Natural killer cell treated with Interleukin-12 subunit alpha and Interleukin-12 subunit beta and Interleukin-15 and Interleukin-18, amount 100 ng/mL, for 72 hours (primary cell): ENCODE measurements around the gene OR5AL1. TPM values are rescaled to one million over a fixed set of nuclear protein-coding genes. Genes with fewer than 3 reads are reported as not detected.
"Not testable (repeated sequence)": the region's sequence is repeated elsewhere in the genome, so short reads cannot be mapped to it uniquely, and the experiment has no call there.

Experiments used
- ATAC-seq, 2 donors: fragments of 150-1000 bp; cut with Tn5 transposase in 1 of 2; sonication (Bioruptor Pico), chemical (Tn5 transposase) in 1 of 2; 2 replicates each; pipeline ENCODE4 v1.10.0; 2021
- DNase-seq: peaks from one replicate; pipeline ENCODE4 v3.0.0; 2022; ENCODE audit warnings: low spot score
- H3K27ac Mint-ChIP-seq, 2 donors: 1 replicate in 1 of 2; 2 replicates in 1 of 2; pipeline ENCODE4 v1.8.0; 2022; ENCODE audit warnings: mixed read lengths in 2 of 2, mild to moderate bottlenecking in 1 of 2, moderate library complexity in 1 of 2
- H3K27me3 Mint-ChIP-seq, 2 donors: 1 replicate in 1 of 2; 2 replicates in 1 of 2; pipeline ENCODE4 v1.8.0; 2022; ENCODE audit warnings: mixed read lengths in 2 of 2
- H3K36me3 Mint-ChIP-seq: one replicate; pipeline ENCODE4 v1.8.0; 2022; ENCODE audit warnings: mixed read lengths
- H3K4me1 Mint-ChIP-seq, 2 donors: 1 replicate in 1 of 2; 2 replicates in 1 of 2; pipeline ENCODE4 v1.8.0; 2022; ENCODE audit warnings: low read depth in 2 of 2, mixed read lengths in 2 of 2, mild to moderate bottlenecking in 1 of 2
- H3K4me3 Mint-ChIP-seq: one replicate; pipeline ENCODE4 v1.8.0; 2022; ENCODE audit warnings: mixed read lengths
- H3K9me3 Mint-ChIP-seq: 2 replicates; pipeline ENCODE4 v1.8.0; 2022; ENCODE audit warnings: mixed read lengths
- total RNA-seq, 2 donors: library from RNA; stranded (reverse); gene quantifications; one replicate each; pipeline ENCODE4 v1.2.3, GENCODE V29; 2022

The OR5AL1 gene
- total RNA-seq, result not detected

GRCh38 chr11:56412396-56412795 lies at the start of gene OR5AL1:
TSS of gene OR5AL1 (plus strand) at chr11:56412696.
- H3K27me3 Mint-ChIP-seq, result no peaks in the 10 kb centered on the region
- peaks cover 8% of the 10 kb centered on the region for H3K36me3 Mint-ChIP-seq
- H3K4me1 Mint-ChIP-seq, result no peaks in the 10 kb centered on the region
- H3K9me3 Mint-ChIP-seq, result peaks cover 24% of the 10 kb centered on the region
- DNase-seq (no peak), ATAC-seq (no peak)
- no peak within 1 kb of the TSS for H3K27ac Mint-ChIP-seq
- H3K4me3 Mint-ChIP-seq, result no peak within 1 kb of the TSS

GRCh38 chr11:56375324-56375723 lies 37.2 kb upstream of the OR5AL1 start, which contains the start of gene OR8U1:
TSS of gene OR8U1 (plus strand) at chr11:56375624. CDS start at chr11:56375624, 0 bp downstream.
- Mint-ChIP-seq H3K36me3 (no peaks in the 10 kb centered on the region), H3K27ac (no peak within 1 kb of the TSS), H3K27me3 (no peaks in the 10 kb centered on the region), H3K4me1 (no peaks in the 10 kb centered on the region), H3K4me3 (no peak within 1 kb of the TSS), H3K9me3 (peaks cover 22% of the 10 kb centered on the region)
- ATAC-seq, result no peak
- no peak for DNase-seq

- Mint-ChIP-seq H3K9me3 (peaks cover 17% of the 10 kb centered on the region), H3K27ac (no peak overlapping the region), H3K4me3 (no peak overlapping the region), H3K27me3 (no peaks in the 10 kb centered on the region), H3K4me1 (no peaks in the 10 kb centered on the region), H3K36me3 (peaks cover 4% of the 10 kb centered on the region)
- ATAC-seq, result no peak
- no peak for DNase-seq
Observed at GRCh38 chr11:56380120-56380519, 32.4 kb upstream of the OR5AL1 start.

- peaks cover 12% of the 10 kb centered on the region for H3K9me3 Mint-ChIP-seq
- peaks cover 4% of the 10 kb centered on the region for H3K36me3 Mint-ChIP-seq
Observed at GRCh38 chr11:56394381-56394780, 18.1 kb upstream of the OR5AL1 start.

GRCh38 chr11:56396047-56396446 lies 16.4 kb upstream of the OR5AL1 start:
- no peaks in the 10 kb centered on the region for H3K27me3 Mint-ChIP-seq
- peaks cover 4% of the 10 kb centered on the region for H3K36me3 Mint-ChIP-seq
- DNase-seq, result no peak
- no peak overlapping the region for H3K27ac Mint-ChIP-seq
- peaks cover 12% of the 10 kb centered on the region for H3K9me3 Mint-ChIP-seq
- ATAC-seq, result no peak
- no peak overlapping the region for H3K4me3 Mint-ChIP-seq
- no peaks in the 10 kb centered on the region for H3K4me1 Mint-ChIP-seq

More at GRCh38 chr11:56394381-56394780, 18.1 kb upstream of the OR5AL1 start:
- H3K4me1 Mint-ChIP-seq, result no peaks in the 10 kb centered on the region
- H3K27me3 Mint-ChIP-seq, result no peaks in the 10 kb centered on the region
- no peak overlapping the region for H3K4me3 Mint-ChIP-seq
- no peak for DNase-seq
- H3K27ac Mint-ChIP-seq, result no peak overlapping the region
- ATAC-seq, result no peak

- DNase-seq, H3K36me3 Mint-ChIP-seq, H3K27ac Mint-ChIP-seq: not testable (repeated sequence)
Observed at GRCh38 chr11:56401858-56402461, 10.5 kb upstream of the OR5AL1 start.

GRCh38 chr11:56404393-56404792 lies 8.1 kb upstream of the OR5AL1 start:
- no peak for ATAC-seq

More at GRCh38 chr11:56401858-56402461, 10.5 kb upstream of the OR5AL1 start:
- H3K27me3 Mint-ChIP-seq, H3K4me3 Mint-ChIP-seq, H3K4me1 Mint-ChIP-seq, ATAC-seq: not testable (repeated sequence)
- peaks cover 13% of the 10 kb centered on the region for H3K9me3 Mint-ChIP-seq

GRCh38 chr11:56410801-56411200 lies 1.7 kb upstream of the OR5AL1 start:
- H3K27me3 Mint-ChIP-seq, result no peaks in the 10 kb centered on the region
- peaks cover 8% of the 10 kb centered on the region for H3K36me3 Mint-ChIP-seq

More at GRCh38 chr11:56404393-56404792, 8.1 kb upstream of the OR5AL1 start:
- Mint-ChIP-seq H3K27me3 (no peaks in the 10 kb centered on the region), H3K4me1 (no peaks in the 10 kb centered on the region), H3K4me3 (no peak overlapping the region), H3K9me3 (peaks cover 28% of the 10 kb centered on the region), H3K36me3 (peaks cover 15% of the 10 kb centered on the region), H3K27ac (no peak overlapping the region)
- no peak for DNase-seq

GRCh38 chr11:56453521-56453920 lies 41.0 kb downstream of the OR5AL1 start:
- Mint-ChIP-seq H3K4me1 (no peaks in the 10 kb centered on the region), H3K9me3 (peaks cover 12% of the 10 kb centered on the region), H3K27ac (no peak overlapping the region), H3K4me3 (no peak overlapping the region), H3K36me3 (peaks cover 4% of the 10 kb centered on the region), H3K27me3 (no peaks in the 10 kb centered on the region)
- DNase-seq (no peak), ATAC-seq (no peak)

More at GRCh38 chr11:56410801-56411200, 1.7 kb upstream of the OR5AL1 start:
- ATAC-seq (no peak), DNase-seq (no peak)
- H3K9me3 Mint-ChIP-seq, result peaks cover 33% of the 10 kb centered on the region
- H3K27ac Mint-ChIP-seq, result no peak overlapping the region
- H3K4me3 Mint-ChIP-seq, result no peak overlapping the region
- H3K4me1 Mint-ChIP-seq, result no peaks in the 10 kb centered on the region

GRCh38 chr11:56457076-56457475 lies 44.6 kb downstream of the OR5AL1 start:
- no peak for DNase-seq
- H3K27me3 Mint-ChIP-seq, result no peaks in the 10 kb centered on the region
- no peaks in the 10 kb centered on the region for H3K4me1 Mint-ChIP-seq
- H3K4me3 Mint-ChIP-seq, result no peak overlapping the region
- ATAC-seq, result no peak
- H3K27ac Mint-ChIP-seq, result no peak overlapping the region
- H3K36me3 Mint-ChIP-seq, result no peaks in the 10 kb centered on the region
- H3K9me3 Mint-ChIP-seq, result peaks cover 10% of the 10 kb centered on the region

Other genes with a start within 250 kb of the OR5AL1 start
- gene OR5J2, start 236.1 kb upstream of the OR5AL1 start, total RNA-seq, result not detected
- not detected for gene OR5T2, start 178.4 kb upstream of the OR5AL1 start, total RNA-seq
- not detected for gene OR5T3, start 160.4 kb upstream of the OR5AL1 start, total RNA-seq
- gene OR5T1, start 138.5 kb upstream of the OR5AL1 start, total RNA-seq, result not detected
- not detected for gene OR8H1, start 120.4 kb upstream of the OR5AL1 start, total RNA-seq
- not detected for gene OR8K3, start 97.6 kb upstream of the OR5AL1 start, total RNA-seq
- not detected for gene OR8K1, start 66.7 kb upstream of the OR5AL1 start, total RNA-seq
- gene OR8J1, start 58.4 kb upstream of the OR5AL1 start, total RNA-seq, result not detected
- gene OR8U1, start 37.1 kb upstream of the OR5AL1 start, total RNA-seq, result not detected
- gene OR5M3, start 60.7 kb downstream of the OR5AL1 start, total RNA-seq, result not detected
- not detected for gene OR5M8, start 78.7 kb downstream of the OR5AL1 start, total RNA-seq
- gene OR5M11, start 130.6 kb downstream of the OR5AL1 start, total RNA-seq, result not detected
- not detected for gene OR5M10, start 165.0 kb downstream of the OR5AL1 start, total RNA-seq
- not detected for gene OR5M1, start 202.2 kb downstream of the OR5AL1 start, total RNA-seq
- gene OR5AP2, start 229.7 kb downstream of the OR5AL1 start, total RNA-seq, result not detected